C4-2B (cell line): ENCODE measurements around the gene BUD31.

ENCODE experiments used
- CTCF ChIP-seq: fragments of 450-650 bp; conservative IDR thresholded peaks from 2 replicates; pipeline ENCODE4 v1.5.1; 2017; ENCODE audit warnings: mild to moderate bottlenecking
- ZFX ChIP-seq: fragments of 450-650 bp; IDR thresholded peaks from 2 replicates; pipeline ENCODE4 v1.6.1; 2017

GRCh38 chr7:99389772-99390171, 19.0 kb upstream of the BUD31 start:
- no peak for TF ChIP-seq CTCF
- TF ChIP-seq ZFX: no peak
